Measurements from ENCODE around the gene CRABP2. TPM values are rescaled to one million over a fixed set of nuclear protein-coding genes. Genes with fewer than 3 reads are reported as not detected.

The CRABP2 gene
- total RNA-seq, 1 experiment from 2014 or later = 209 TPM

- TF ChIP-seq CTCF (IDR thresholded peaks at IDR 0.05 in 2 of 3, conservative IDR thresholded peaks at IDR 0.05 in 1 of 3; ENCODE audit: borderline replicate concordance in 1 of 3, insufficient read depth in 1 of 3, low read depth in 2 of 3, low read length in 2 of 3) = no peak
- no peak for TF ChIP-seq EZH2 (IDR thresholded peaks at IDR 0.05)
- TF ChIP-seq SRF (IDR thresholded peaks at IDR 0.05; ENCODE audit: low read depth) = no peak
- no peak for TF ChIP-seq ZBTB33 (IDR thresholded peaks at IDR 0.05; ENCODE audit: extremely low read depth, insufficient replicate concordance, low read length)
- TF ChIP-seq TCF7L2 (IDR thresholded peaks at IDR 0.05; ENCODE audit: borderline replicate concordance, extremely low read depth, insufficient read depth, insufficient read length) = no peak
- TF ChIP-seq SIN3A (IDR thresholded peaks at IDR 0.05; ENCODE audit: low read depth) = no peak
- TF ChIP-seq SP1 (IDR thresholded peaks at IDR 0.05; ENCODE audit: low read depth) = no peak
- no peak for TF ChIP-seq CBX3 (IDR thresholded peaks at IDR 0.05; ENCODE audit: low read depth)
- TF ChIP-seq EGR1 (IDR thresholded peaks at IDR 0.05; ENCODE audit: low read depth) = no peak
Observed at GRCh38 chr1:156680056-156680455, 25.3 kb downstream of the CRABP2 start (continued).

All from HCT116 (cell line).